ENCODE measurements around the gene ELOVL2.

- TF ChIP-seq EP300 (IDR thresholded peaks at IDR 0.05), result no peak
- TF ChIP-seq, protein P1, sequence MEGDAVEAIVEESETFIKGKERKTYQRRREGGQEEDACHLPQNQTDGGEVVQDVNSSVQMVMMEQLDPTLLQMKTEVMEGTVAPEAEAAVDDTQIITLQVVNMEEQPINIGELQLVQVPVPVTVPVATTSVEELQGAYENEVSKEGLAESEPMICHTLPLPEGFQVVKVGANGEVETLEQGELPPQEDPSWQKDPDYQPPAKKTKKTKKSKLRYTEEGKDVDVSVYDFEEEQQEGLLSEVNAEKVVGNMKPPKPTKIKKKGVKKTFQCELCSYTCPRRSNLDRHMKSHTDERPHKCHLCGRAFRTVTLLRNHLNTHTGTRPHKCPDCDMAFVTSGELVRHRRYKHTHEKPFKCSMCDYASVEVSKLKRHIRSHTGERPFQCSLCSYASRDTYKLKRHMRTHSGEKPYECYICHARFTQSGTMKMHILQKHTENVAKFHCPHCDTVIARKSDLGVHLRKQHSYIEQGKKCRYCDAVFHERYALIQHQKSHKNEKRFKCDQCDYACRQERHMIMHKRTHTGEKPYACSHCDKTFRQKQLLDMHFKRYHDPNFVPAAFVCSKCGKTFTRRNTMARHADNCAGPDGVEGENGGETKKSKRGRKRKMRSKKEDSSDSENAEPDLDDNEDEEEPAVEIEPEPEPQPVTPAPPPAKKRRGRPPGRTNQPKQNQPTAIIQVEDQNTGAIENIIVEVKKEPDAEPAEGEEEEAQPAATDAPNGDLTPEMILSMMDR (IDR thresholded peaks at IDR 0.05), result no peak
- TF ChIP-seq POLR2A (IDR thresholded peaks at IDR 0.05), result no peak
Observed at GRCh38 chr6:10976571-10976970, 67.5 kb downstream of the ELOVL2 start.

Data from stomach (tissue), 4 donors.